ENCODE results near the gene A4GALT. TPM values are rescaled to one million over a fixed set of nuclear protein-coding genes. Genes with fewer than 3 reads are reported as not detected.
A peak's percentile ranks its signal among the peaks of the same experiment; 100 is the strongest.
"Not testable (repeated sequence)": the region's sequence is repeated elsewhere in the genome, so short reads cannot be mapped to it uniquely, and the experiment has no call there.

The A4GALT gene
- total and polyA plus RNA-seq, 2 experiments from 2014 or later: 2.2 to 4.4 TPM

DNA sequence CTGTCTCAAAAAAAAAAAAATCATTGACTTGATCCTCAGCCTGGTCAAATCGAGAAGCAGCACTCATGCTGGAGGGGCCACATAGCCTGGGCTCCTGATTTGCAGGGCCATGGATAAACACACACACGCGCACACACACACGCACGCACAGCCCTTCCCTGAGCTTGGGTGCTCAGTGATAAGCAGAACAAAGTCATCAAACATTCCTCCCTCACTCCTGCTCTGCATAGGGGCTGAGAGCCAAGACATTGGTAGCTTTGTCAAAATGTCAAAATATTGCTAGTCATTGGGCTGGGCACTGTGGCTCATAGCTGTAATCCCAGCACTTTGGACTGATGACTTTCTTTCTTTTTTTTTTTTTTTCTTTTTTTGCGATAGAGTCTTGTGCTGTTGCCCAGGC is 34.0 kb upstream of the A4GALT start:
- Histone ChIP-seq H3K4me2 (no peak overlapping the region), H4K20me1 (ENCODE audit: insufficient read depth, poor library complexity, severe bottlenecking) (no peaks in the 10 kb centered on the region), H3K9me3 (ENCODE audit: low read depth) (no peaks in the 10 kb centered on the region), H2AFZ (no peak overlapping the region), H3K79me2 (no peaks in the 10 kb centered on the region), H3K27ac (no peak overlapping the region), H3K36me3 (replicated peaks; ENCODE audit: insufficient read depth, low read depth) (no peaks in the 10 kb centered on the region), H3K27me3 (no peaks in the 10 kb centered on the region), H3K4me1 (ENCODE audit: insufficient read depth) (no peaks in the 10 kb centered on the region), H3K9me2 (replicated peaks; ENCODE audit: insufficient read depth) (no peaks in the 10 kb centered on the region), H3K4me3 (no peak overlapping the region)
- WGBS (ENCODE audit: low lambda C conversion rate, missing lambda C conversion rate): 63% methylated on average over 6 of the region's 6 CpGs
- TF ChIP-seq EZH2 (IDR thresholded peaks at IDR 0.05; ENCODE audit: borderline replicate concordance) (no peak), EZH2phosphoT487 (IDR thresholded peaks at IDR 0.05; ENCODE audit: low read depth, severe bottlenecking, unreplicated experiment) (no peak)
- TF ChIP-seq, protein P1, sequence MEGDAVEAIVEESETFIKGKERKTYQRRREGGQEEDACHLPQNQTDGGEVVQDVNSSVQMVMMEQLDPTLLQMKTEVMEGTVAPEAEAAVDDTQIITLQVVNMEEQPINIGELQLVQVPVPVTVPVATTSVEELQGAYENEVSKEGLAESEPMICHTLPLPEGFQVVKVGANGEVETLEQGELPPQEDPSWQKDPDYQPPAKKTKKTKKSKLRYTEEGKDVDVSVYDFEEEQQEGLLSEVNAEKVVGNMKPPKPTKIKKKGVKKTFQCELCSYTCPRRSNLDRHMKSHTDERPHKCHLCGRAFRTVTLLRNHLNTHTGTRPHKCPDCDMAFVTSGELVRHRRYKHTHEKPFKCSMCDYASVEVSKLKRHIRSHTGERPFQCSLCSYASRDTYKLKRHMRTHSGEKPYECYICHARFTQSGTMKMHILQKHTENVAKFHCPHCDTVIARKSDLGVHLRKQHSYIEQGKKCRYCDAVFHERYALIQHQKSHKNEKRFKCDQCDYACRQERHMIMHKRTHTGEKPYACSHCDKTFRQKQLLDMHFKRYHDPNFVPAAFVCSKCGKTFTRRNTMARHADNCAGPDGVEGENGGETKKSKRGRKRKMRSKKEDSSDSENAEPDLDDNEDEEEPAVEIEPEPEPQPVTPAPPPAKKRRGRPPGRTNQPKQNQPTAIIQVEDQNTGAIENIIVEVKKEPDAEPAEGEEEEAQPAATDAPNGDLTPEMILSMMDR (IDR thresholded peaks at IDR 0.05; ENCODE audit: poor library complexity): no peak
- peak; percentile 53 for DNase-seq (ENCODE audit: low spot score)

DNA sequence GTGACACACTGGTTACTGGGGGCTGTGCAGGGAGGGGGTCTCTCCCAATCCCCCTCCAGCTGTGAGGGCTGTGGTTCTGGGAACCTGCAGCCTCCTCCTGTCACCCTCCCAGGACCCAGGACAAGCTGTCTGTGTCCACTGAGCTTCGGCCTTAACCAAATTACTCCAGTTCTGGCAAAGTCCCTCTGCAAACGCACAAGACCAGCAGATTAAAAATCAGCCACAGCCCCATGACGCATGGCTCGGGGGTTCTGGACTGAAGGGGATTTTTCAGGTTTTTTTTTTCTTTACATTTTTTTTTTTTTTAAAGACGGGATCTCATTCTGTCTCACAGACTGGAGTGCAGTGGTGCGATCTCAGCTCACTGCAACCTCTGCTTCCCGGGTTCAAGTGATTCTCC is 32.2 kb upstream of the A4GALT start:
- 85% methylated on average over 7 of the region's 7 CpGs for WGBS (ENCODE audit: low lambda C conversion rate, missing lambda C conversion rate)
- Histone ChIP-seq H3K27ac (no peak overlapping the region), H3K36me3 (replicated peaks; ENCODE audit: insufficient read depth, low read depth) (no peaks in the 10 kb centered on the region), H3K9me2 (replicated peaks; ENCODE audit: insufficient read depth) (no peaks in the 10 kb centered on the region), H3K79me2 (no peaks in the 10 kb centered on the region), H3K27me3 (no peaks in the 10 kb centered on the region), H3K9me3 (ENCODE audit: low read depth) (no peaks in the 10 kb centered on the region), H2AFZ (no peak overlapping the region), H3K4me2 (no peak overlapping the region), H3K4me3 (no peak overlapping the region), H3K4me1 (ENCODE audit: insufficient read depth) (no peaks in the 10 kb centered on the region), H4K20me1 (ENCODE audit: insufficient read depth, poor library complexity, severe bottlenecking) (no peaks in the 10 kb centered on the region)
- DNase-seq (ENCODE audit: low spot score): no peak
- no peak for TF ChIP-seq EZH2phosphoT487 (IDR thresholded peaks at IDR 0.05; ENCODE audit: low read depth, severe bottlenecking, unreplicated experiment)
- TF ChIP-seq EZH2 (IDR thresholded peaks at IDR 0.05; ENCODE audit: borderline replicate concordance): no peak
- TF ChIP-seq, protein P1 (IDR thresholded peaks at IDR 0.05; ENCODE audit: poor library complexity): no peak

DNA sequence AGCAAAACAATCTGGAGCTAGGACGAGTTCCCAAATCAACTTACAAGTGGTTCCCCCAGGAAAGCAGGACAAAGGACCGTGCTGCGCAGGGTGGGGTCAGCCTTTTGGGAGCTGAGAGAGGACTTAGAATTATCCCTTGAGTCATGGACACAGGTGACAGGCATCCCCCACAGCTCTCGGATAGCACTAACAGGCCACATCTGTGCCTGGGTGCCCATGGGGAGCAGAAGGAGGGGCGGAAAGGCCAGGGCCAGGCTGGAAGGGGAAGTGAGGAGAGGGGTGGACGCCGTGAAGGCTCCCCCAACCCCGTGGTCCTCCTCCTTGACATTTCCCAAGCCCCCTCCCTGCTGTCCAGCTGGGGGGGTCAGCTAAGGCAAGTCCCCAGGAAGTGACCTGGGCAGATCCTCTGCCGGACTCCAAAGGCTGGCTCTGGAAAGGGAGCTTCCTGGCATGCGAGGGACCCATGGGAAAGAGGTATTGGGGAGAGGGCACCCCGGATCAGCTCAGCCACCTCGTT is 31.6 kb upstream of the A4GALT start:
- Histone ChIP-seq H3K4me1 (ENCODE audit: insufficient read depth) (no peaks in the 10 kb centered on the region), H3K4me3 (no peak overlapping the region), H3K36me3 (replicated peaks; ENCODE audit: insufficient read depth, low read depth) (no peaks in the 10 kb centered on the region), H3K27ac (no peak overlapping the region), H3K79me2 (no peaks in the 10 kb centered on the region), H4K20me1 (ENCODE audit: insufficient read depth, poor library complexity, severe bottlenecking) (no peaks in the 10 kb centered on the region), H3K4me2 (no peak overlapping the region), H3K9me2 (replicated peaks; ENCODE audit: insufficient read depth) (no peaks in the 10 kb centered on the region), H3K27me3 (no peaks in the 10 kb centered on the region), H2AFZ (no peak overlapping the region), H3K9me3 (ENCODE audit: low read depth) (no peaks in the 10 kb centered on the region)
- 75% methylated on average over 12 of the region's 12 CpGs for WGBS (ENCODE audit: low lambda C conversion rate, missing lambda C conversion rate)
- no peak for TF ChIP-seq EZH2phosphoT487 (IDR thresholded peaks at IDR 0.05; ENCODE audit: low read depth, severe bottlenecking, unreplicated experiment)
- TF ChIP-seq EZH2 (IDR thresholded peaks at IDR 0.05; ENCODE audit: borderline replicate concordance): no peak
- TF ChIP-seq, protein P1 (IDR thresholded peaks at IDR 0.05; ENCODE audit: poor library complexity): no peak
- no peak for DNase-seq (ENCODE audit: low spot score)

DNA sequence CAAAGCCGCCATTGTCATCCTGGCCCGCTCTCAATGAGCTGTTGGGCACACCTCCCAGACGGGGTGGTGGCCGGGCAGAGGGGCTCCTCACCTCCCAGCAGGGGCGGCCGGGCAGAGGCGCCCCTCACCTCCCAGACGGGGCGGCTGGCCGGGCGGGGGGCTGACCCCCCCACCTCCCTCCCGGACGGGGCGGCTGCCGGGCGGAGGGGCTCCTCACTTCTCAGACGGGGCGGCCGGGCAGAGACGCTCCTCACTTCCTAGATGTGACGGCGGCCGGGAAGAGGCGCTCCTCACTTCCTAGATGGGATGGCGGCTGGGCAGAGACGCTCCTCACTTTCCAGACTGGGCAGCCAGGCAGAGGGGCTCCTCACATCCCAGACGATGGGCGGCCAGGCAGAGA is 29.8 kb upstream of the A4GALT start:
- H3K4me1 ChIP-seq (ENCODE audit: insufficient read depth); H3K79me2 ChIP-seq; H3K36me3 ChIP-seq (replicated peaks; ENCODE audit: insufficient read depth, low read depth); H3K4me2 ChIP-seq; H3K9me2 ChIP-seq (replicated peaks; ENCODE audit: insufficient read depth); H3K4me3 ChIP-seq; H2AFZ ChIP-seq; H3K9me3 ChIP-seq (ENCODE audit: low read depth); H3K27me3 ChIP-seq; DNase-seq (ENCODE audit: low spot score); H4K20me1 ChIP-seq (ENCODE audit: insufficient read depth, poor library complexity, severe bottlenecking); H3K27ac ChIP-seq: not testable (repeated sequence)
- WGBS (ENCODE audit: low lambda C conversion rate, missing lambda C conversion rate): 83% methylated on average over 3 of the region's 28 CpGs

Data from hepatocyte (in vitro differentiated cells).